Heart left ventricle (tissue), 13 donors: ENCODE data around the gene NAT16.

Source experiments
- POLR2A ChIP-seq, 2 donors: fragments of 450-650 bp; IDR thresholded peaks; one replicate each; pipeline ENCODE4 v1.6.1; 2017; ENCODE audit warnings: antibody characterized with exemption in 2 of 2, mild to moderate bottlenecking in 2 of 2, moderate library complexity in 2 of 2
- TF ChIP-seq, protein P1 (sequence below), 12 donors: fragments of 200-600 bp; sonication (generic) in 4 of 12; IDR thresholded peaks; one replicate each; pipeline versions ENCODE4 v1.5.0 to v1.8.0; 2018 to 2022; ENCODE audit warnings: antibody characterized with exemption in 12 of 12, mild to moderate bottlenecking in 5 of 12
- donor health status: ischemic (EF 13 %, LVEDD 7.1; RV severe dilation, severe dysfunction).
- donor health status: DM: no; HTN: yes; CAD: no.
- donor health status: DM: no; HTN: no; CAD: no.
- donor health status: ischemic (EF 25% LVEDD 6.9; RV normal size, moderate dysfunction).
- donor health status: ischemic (EF 25% LVEDD 5.7; RV mildly dilated, moderate dysfunction).
- donor health status: ischemic (EF 35%, LVEDD 5.7; RV mildly dilated, moderate dysfunction).
- donor health status: nonischemic (EF 11% LVEDD 7.7; RV severe dilation, severe dysfunction).
- donor health status: DM: yes; HTN: yes; CAD: no.
- donor health status: PGD.
- donor health status: ischemic (EF 29% LVEDD 5.4; RV normal size, mild dysfunction).
- donor health status: nonischemic (EF 23%, LVEDD 6.1; RV moderate dilation, normal function).

GRCh38 chr7:101154693-101155102 is 25.4 kb downstream of the NAT16 start:
- TF ChIP-seq, protein P1, sequence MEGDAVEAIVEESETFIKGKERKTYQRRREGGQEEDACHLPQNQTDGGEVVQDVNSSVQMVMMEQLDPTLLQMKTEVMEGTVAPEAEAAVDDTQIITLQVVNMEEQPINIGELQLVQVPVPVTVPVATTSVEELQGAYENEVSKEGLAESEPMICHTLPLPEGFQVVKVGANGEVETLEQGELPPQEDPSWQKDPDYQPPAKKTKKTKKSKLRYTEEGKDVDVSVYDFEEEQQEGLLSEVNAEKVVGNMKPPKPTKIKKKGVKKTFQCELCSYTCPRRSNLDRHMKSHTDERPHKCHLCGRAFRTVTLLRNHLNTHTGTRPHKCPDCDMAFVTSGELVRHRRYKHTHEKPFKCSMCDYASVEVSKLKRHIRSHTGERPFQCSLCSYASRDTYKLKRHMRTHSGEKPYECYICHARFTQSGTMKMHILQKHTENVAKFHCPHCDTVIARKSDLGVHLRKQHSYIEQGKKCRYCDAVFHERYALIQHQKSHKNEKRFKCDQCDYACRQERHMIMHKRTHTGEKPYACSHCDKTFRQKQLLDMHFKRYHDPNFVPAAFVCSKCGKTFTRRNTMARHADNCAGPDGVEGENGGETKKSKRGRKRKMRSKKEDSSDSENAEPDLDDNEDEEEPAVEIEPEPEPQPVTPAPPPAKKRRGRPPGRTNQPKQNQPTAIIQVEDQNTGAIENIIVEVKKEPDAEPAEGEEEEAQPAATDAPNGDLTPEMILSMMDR (IDR thresholded peaks at IDR 0.05): no peak
- TF ChIP-seq POLR2A (IDR thresholded peaks at IDR 0.05): no peak
